HG02610 (cell line): ENCODE measurements around the gene BIN1.

Experiments used
- ATAC-seq: cut with Tn5 transposase; IDR thresholded peaks from one replicate; pipeline ENCODE4 v1.9.1; 2021; ENCODE audit warnings: mild to moderate bottlenecking, moderate library complexity; ENCODE audit not compliant: unreplicated experiment

BIN1 gene

DNA sequence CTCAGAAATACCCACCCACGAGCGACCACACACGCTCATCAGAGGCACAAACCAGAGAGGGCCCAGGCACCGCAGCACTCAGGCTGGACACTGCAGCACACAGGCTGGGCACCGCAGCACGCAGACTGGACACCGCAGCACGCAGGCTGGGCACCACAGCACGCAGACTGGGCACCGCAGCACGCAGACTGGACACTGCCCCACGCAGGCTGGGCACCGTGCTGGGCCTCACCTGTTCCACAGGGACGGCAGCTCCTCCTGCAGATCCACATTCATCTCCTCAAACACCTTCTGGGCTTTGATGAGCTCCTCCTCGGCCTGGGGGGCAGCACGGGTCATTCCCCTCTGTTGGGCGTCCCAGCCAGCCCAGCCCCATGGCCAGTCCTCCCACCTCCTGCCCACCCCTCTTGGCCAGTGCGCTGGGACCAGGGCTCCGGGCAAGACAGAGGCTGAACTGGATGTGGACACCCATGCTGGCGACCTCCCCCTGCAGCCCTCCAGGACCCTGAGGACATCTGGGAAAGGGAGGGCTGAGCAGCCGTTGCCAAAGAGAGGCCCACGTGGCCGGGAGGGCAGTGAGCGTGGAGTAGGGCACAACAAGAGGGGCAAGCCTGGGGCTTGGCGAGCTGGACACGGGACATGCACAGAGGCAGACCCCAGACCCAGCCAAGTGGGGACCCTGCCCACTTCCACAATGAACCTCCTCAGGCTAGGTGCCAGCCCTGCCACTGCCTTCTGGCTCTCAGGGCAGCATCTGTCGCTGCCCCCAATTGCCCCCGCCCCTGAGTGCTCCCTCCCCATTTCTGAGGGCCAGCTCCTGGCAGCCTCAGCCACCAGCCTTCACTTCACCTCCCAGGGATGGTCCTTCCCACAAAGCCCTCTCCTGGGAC is 43.0 kb downstream of the BIN1 start:
- ATAC-seq: no peak

DNA sequence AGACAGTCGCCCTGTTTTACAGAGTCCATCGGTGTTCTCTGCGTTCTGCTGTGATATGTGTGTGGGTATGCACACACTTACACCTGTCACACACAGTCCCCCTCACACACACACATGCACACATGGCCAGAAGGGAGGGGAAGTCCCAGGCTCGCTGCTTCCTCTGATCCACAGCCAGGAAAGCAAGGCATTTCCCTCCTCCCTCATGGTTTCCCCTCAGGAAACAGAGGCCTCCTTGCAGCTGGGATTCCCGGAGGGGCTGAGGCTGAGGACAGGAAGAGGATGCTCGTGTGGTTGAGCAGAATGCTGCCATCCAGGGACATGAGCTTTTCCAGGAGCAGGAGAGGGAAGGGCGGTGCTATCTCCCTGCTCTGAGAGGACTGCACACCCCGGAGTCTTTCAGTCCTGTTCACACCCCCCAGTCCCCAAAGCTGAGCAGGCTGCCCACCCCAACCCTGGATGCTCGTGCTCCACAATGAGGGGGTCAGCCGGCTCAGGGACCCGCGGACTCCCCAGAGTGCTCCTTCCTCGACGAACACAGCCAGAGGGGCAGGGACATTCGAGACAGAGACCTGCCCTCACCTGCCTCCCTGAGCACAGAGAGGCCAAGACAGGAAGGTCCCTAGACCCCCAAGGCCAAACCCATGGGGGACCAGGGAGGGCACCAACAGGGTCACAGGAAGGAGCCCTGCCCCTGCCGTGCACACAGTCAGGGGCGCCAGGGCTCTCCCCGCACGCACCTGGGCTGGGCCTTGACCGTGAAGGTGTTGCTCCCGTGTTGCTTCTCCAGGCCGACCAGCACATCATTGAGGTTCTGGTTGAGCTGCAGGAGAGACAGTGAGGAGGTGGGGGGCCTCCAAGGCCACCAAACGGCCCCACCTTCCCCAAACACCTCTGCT is 45.3 kb downstream of the BIN1 start:
- no peak for ATAC-seq

GRCh38 chr2:127060264-127060945 is 46.5 kb downstream of the BIN1 start:
- ATAC-seq: no peak

GRCh38 chr2:127059559-127059958 is 47.4 kb downstream of the BIN1 start:
- ATAC-seq: no peak

DNA sequence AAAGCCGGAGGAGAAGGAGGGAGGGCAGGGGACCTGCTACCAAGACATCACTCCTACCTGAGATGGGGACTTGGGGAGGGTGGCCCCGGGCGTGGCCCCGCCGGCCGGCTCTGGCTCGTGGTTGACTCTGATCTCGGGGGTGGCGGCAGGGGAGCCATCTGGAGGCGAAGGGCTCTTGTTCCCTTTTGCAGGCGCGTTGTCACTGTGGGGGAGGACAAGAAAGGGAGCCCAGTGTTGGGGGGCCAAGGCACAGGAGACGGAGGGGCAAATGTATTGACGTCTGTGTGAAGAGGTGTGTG is 48.1 kb downstream of the BIN1 start:
- no peak for ATAC-seq

DNA sequence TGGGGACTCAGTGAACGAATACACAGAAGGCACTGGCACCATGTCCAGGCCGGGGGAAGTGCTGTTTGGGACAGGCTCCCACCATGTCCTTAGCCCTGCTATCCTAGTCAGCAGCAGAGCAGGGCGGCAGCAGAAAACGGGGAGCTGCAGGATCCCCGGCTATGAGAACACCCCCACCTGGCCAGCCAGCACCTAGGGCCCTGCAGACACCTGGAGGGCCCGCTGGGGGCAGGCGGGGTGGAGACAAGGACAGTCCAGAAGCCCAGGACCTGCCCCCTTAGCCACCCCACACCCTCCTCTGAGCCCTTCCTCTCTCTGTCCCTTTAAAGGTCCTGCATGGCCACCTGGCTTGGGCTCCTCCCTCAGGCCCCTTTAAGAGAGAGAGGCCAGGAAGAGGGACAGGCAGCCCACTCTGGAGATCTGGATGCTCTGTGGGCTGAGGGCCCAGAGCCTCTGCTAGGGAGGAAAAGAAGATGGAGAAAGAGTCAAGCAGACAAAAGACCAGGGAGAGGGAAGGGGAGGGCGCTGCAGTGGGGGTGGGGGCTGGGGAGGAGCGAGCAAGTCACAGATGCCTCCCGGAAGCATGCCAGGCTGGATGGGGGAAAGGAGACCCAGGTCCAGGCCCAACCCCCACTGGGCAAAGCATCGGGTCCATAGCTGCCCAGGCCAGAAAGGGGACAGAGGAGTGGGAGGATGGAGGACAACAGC is 48.6 kb downstream of the BIN1 start:
- ATAC-seq: no peak

GRCh38 chr2:127057371-127058245 is 49.3 kb downstream of the BIN1 start:
- ATAC-seq: no peak

GRCh38 chr2:127056631-127057370 is 50.2 kb downstream of the BIN1 start:
- no peak for ATAC-seq

- no peak for ATAC-seq
Measured at GRCh38 chr2:127056086-127056485, 50.9 kb downstream of the BIN1 start.

DNA sequence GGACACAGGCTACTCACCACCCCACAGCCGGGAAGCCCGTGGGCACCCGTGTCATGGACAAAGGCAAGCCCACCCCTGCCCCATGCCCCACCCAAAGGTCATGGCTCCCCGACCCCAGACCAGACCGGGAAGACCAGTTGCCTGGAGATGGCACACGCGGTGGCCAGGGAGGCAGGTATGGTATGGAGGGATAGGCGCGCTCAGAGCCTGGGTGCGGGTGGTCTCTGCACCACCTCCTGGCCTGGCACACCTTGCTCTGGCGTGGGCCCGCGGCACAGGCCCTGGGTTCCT is 51.2 kb downstream of the BIN1 start:
- ATAC-seq: no peak

DNA sequence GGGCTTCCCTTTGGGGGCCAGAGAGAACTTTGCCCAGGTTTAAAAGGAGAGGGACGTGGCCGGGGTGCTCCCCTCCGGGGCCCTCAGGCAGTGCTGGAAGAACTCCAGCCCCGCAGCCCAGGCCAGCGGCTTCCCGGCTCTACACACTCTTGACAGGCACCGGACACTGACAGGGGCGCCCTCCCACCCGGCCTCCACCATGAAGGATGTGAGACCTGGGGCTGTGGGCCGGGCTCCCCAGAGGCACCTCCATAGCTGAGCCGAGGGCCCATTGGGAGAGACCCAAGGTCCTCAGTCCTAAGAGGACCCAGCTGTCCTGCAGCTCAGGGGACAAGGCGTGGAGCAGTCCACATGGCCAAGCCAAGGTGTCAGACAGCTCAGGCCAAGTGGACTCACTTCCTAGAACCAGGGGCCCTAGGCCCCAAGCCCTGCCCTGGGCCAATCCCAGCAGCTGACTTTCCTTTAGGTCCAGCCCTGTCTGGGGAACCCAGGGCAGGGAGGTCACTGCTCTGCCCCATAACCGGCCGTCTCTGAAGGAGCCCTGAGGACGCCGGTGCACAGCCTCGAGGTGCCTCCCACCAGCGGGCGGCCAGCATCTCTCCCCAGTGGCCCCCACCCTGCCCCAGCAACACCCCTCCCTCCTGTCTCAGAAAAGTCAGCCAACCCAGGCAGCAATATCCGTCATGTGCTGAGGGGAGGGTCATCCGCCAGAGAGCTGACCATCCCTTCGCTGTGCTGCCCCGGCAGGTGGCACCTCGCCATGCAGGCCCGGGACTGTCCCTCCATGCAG is 51.8 kb downstream of the BIN1 start:
- no peak for ATAC-seq

DNA sequence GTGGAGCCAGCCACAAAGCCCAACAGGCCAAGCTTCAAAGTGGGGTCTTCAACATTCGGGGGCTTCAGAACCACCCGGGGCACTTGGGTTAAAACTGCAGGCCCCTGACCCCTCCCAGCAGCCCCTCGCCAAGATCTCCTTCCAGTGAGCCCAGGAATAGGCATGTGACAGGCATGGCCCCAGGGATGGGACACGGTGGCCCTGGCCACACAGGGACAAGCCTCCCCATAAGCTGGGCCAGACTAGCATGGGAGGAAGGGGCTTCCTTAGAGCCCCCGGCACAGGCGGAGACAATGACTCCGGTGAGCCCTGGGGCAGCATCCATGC is 52.4 kb downstream of the BIN1 start:
- ATAC-seq: no peak

DNA sequence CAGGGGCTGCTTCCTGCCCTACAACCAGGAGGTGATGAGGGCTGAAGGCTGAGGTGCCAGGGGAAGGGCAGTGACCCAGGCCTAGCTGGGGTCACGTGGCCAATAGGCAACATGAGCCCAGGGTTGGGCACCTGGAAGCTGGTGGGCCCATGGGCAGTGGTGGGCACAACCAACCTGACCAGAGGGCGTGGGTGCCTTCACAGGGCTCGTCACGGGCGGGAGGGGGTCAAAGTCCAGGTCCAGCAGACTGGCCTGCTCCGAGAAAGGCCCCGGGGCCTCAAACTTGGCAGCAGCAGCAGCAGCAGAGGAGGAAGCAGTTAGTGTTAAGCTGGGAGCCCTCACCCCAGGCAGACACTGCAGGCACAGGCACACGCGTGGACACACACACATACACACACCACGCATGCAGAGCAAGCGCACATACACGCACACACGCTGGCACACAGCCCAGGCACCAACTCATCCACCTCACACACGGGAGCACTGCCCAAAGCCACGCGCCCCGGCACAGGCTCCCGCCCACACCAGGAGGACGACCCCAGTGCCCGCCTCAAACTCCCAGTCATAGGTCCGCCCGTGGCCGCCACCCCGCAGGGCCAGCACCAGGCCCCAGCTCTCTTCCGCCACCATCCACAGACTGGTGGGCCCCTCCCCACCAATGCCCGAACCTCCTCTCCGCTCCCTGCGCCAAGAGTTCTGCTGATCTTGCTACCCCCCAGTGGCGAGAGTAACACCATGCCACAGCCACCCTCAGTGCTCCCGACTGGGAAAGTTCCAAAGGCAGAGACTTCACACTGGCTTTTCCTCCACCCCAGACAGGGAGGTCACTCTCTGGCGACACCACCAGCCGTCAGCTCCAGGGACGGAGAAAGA is 53.0 kb downstream of the BIN1 start:
- ATAC-seq: no peak

- no peak for ATAC-seq
Measured at GRCh38 chr2:127052771-127053691, 53.9 kb downstream of the BIN1 start.

DNA sequence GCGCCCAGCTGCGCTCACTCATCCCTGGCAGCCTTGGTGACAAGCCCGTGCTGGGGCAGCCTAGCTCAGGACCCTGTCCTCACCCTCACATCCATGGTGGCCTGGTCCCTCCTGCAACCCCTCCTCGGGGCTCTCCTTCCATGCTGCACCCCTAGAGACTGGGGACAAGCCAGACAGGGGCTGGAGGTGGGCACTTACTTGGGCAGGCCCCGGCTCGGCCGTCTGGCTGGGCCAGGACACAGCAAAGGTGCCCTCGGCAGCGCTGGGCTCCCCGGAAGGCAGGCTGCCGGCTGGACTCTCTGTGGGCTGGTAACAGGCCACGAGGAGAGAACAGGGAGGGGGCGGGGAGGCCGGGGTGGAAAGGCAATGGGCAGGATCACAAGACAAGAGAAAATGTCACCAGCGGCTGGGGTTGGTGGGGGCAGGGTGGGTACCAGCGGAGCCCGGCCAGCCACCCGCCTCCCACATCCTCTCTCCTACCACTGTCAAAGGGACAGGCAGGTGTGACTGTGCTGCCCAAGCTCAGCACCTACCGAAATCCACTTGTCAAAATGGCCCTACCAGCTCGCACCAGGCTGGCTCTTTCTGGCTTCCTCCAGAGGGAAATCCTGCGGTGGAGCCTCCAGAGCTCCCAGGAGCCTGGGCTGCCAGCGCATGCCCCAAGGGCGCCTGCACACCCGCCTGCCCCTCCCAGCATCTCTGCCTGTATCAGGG is 54.7 kb downstream of the BIN1 start:
- no peak for ATAC-seq
